Bronchial epithelial cell (primary cell): Measurements from ENCODE around the gene FAM149B1. TPM values are rescaled to one million over a fixed set of nuclear protein-coding genes. Genes with fewer than 3 reads are reported as not detected.
"Not testable (repeated sequence)": the region's sequence is repeated elsewhere in the genome, so short reads cannot be mapped to it uniquely, and the experiment has no call there.

Source experiments
- DNase-seq: peaks from one replicate; pipeline ENCODE4 v3.0.0-alpha.2; 2010; ENCODE audit warnings: low read depth
- FAIRE-seq: peaks from 2 replicates; lab custom pipeline; 2011; peaks lifted over from hg19 to GRCh38; lab: Jason Lieb, UNC
- H3K27me3 ChIP-seq: 2 replicates; pipeline ENCODE4 v1.5.1; 2011; ENCODE audit warnings: low read length; ENCODE audit not compliant: control insufficient read depth, insufficient read depth
- H3K36me3 ChIP-seq: 2 replicates; pipeline ENCODE4 v1.5.1; 2011; ENCODE audit warnings: low read length; ENCODE audit not compliant: control insufficient read depth, insufficient read depth
- H3K4me3 ChIP-seq: 2 replicates; pipeline ENCODE4 v1.5.1; 2011; ENCODE audit warnings: mild to moderate bottlenecking, low read depth, low read length, control low read depth
- CTCF ChIP-seq: IDR thresholded peaks from 2 replicates; pipeline ENCODE4 v1.5.1; 2011; ENCODE audit warnings: mild to moderate bottlenecking, moderate library complexity, low read length, control low read depth, inconsistent platforms; ENCODE audit not compliant: insufficient read depth, severe bottlenecking
- total RNA-seq: library from RNA; depleted of rRNA; stranded (reverse); fragments of >200 nt; gene quantifications from 2 replicates; pipeline ENCODE4 v1.2.1, GENCODE V29; 2014

Gene FAM149B1
- total RNA-seq, 1 donor from 2014 or later = 17.6 TPM

GRCh38 chr10:73247509-73248258, 79.8 kb downstream of the FAM149B1 start:
- H3K36me3 ChIP-seq = peaks cover 1% of the 10 kb centered on the region
- H3K27me3 ChIP-seq = no peaks in the 10 kb centered on the region
- DNase-seq (no peak), FAIRE-seq (no peak)
- no peak for TF ChIP-seq CTCF
- H3K4me3 ChIP-seq = peak overlapping the region; percentile 86

GRCh38 chr10:73248259-73248724, 80.4 kb downstream of the FAM149B1 start:
- no peaks in the 10 kb centered on the region for H3K27me3 ChIP-seq
- H3K36me3 ChIP-seq = peaks cover 1% of the 10 kb centered on the region
- DNase-seq = no peak
- TF ChIP-seq CTCF = no peak
- H3K4me3 ChIP-seq = no peak overlapping the region
- no peak for FAIRE-seq

GRCh38 chr10:73251683-73252444, 83.9 kb downstream of the FAM149B1 start:
- no peak for FAIRE-seq
- peaks cover 1% of the 10 kb centered on the region for H3K36me3 ChIP-seq
- DNase-seq = no peak
- H3K4me3 ChIP-seq = peak overlapping the region; percentile 61
- no peaks in the 10 kb centered on the region for H3K27me3 ChIP-seq
- no peak for TF ChIP-seq CTCF

GRCh38 chr10:73252445-73253224, 84.7 kb downstream of the FAM149B1 start, which contains the start of gene MRPS16:
MRPS16 (minus strand) TSS chr10:73252644; CDS start chr10:73252482, 162 bp downstream.
- TF ChIP-seq CTCF = no peak
- Histone ChIP-seq H3K4me3 (peak within 1 kb of the TSS; percentile 61), H3K27me3 (no peaks in the 10 kb centered on the region), H3K36me3 (peaks cover 1% of the 10 kb centered on the region)
- DNase-seq (peak; percentile 93), FAIRE-seq (peak; percentile 86)

- FAIRE-seq (no peak), DNase-seq (peak; percentile 21)
These were observed 85.3 kb downstream of the FAM149B1 start for GRCh38 chr10:73253225-73253555.

GRCh38 chr10:73258612-73259011, 90.7 kb downstream of the FAM149B1 start:
- DNase-seq, H3K27me3 ChIP-seq, FAIRE-seq, H3K36me3 ChIP-seq, H3K4me3 ChIP-seq: not testable (repeated sequence)

More at GRCh38 chr10:73253225-73253555, 85.3 kb downstream of the FAM149B1 start:
- TF ChIP-seq CTCF = peak; percentile 8
- H3K27me3 ChIP-seq = no peaks in the 10 kb centered on the region
- H3K36me3 ChIP-seq = peaks cover under 1% of the 10 kb centered on the region
- H3K4me3 ChIP-seq = peak overlapping the region; percentile 61
